HG03342 (cell line): Measurements from ENCODE around the gene COL27A1.

Experiments used
- ATAC-seq: cut with Tn5 transposase; IDR thresholded peaks from one replicate; pipeline ENCODE4 v1.9.1; 2021; ENCODE audit warnings: mild to moderate bottlenecking, moderate library complexity; ENCODE audit not compliant: unreplicated experiment

Gene COL27A1

DNA sequence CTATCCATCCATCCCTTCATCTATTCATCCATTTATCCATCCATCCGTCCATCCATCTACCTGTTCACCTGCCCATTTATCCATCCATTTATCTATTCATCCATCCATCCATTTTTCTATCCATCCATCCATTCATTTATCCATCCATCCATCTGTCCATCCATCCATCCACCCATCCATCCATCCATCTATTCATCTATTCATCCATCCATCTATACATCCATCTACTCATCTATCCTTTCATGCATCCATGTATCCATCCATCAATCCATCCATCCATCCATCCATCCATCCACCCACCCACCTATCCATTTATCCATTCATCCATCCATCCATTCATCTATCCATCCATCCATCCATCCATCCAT, 10.8 kb downstream of the COL27A1 start:
- ATAC-seq: no peak

DNA sequence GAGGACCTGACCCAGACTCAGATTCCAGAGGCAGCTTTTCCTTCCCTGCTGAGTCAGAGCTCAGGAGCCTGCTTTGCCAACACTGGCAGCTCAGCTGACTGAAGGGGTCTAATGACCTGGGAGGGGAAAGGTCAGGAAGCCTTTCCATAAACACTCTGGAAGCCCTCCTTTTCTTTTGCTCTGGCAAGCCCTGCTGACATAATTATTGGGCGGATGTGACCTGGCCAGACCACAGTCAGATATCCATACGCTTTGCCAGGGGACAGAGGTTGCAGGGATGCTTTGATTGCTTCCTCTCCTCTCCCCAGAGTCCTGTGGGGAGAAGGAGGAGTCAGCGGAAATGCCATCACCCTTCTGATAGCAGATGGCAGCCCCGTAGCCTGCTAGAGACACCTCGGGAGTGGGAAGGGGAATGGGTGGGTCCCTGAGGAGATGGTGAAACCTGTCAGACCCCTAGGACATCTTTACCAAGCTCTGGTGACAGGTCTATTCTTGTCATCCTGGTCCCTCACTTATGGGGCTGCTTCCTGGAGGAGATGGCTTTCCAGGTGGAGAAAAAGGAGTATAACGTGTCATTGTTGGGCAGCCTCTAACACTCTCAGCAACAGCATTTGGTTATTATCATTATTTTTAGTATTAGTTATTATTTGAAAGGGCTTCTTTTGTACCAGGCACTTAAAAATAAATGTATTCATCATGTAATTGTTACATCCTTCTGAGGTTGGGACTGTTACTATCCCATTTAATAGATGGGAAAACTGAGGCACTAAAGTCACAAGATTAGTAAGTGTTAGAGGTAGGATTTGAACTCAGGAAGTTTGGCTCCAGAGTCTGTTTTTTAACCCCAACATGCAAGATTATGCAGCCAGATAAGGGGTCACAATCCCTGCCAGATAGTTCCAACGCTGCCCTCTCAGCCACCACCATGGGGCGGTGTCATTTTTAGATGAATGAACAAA, 11.6 kb downstream of the COL27A1 start:
- no peak for ATAC-seq

DNA sequence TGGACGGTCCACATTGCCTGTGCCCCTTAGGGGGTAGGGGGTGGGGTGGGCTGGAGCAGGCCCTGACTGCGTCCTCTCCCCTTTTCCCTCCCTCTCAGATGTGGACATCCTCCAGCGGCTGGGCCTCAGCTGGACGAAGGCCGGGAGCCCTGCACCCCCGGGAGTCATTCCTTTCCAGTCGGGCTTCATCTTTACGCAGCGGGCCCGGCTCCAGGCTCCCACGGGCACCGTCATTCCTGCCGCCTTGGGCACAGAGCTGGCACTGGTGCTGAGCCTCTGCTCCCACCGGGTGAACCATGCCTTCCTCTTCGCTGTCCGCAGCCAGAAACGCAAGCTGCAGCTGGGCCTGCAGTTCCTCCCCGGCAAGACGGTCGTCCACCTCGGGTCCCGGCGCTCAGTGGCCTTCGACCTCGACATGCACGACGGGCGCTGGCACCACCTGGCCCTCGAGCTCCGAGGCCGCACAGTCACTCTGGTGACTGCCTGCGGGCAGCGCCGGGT, 12.3 kb downstream of the COL27A1 start:
- ATAC-seq: no peak

DNA sequence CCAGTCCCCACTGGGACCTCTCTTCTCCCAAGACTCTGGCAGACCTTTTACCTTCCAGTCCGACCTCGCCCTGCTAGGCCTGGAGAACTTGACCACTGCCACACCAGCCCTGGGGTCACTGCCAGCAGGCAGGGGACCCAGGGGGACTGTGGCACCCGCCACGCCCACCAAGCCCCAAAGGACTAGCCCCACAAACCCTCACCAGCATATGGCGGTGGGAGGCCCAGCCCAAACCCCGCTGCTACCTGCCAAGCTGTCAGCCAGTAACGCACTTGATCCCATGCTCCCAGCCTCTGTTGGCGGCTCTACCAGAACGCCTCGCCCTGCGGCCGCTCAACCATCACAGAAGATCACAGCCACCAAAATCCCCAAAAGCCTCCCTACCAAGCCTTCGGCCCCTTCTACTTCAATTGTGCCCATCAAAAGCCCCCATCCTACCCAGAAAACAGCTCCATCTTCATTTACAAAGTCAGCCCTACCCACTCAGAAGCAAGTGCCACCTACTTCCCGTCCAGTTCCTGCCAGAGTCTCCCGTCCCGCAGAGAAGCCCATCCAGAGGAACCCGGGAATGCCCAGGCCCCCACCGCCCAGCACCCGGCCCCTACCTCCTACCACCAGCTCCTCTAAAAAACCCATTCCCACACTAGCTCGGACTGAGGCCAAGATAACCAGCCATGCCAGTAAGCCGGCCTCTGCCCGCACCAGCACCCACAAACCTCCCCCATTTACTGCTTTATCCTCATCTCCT, 13.1 kb downstream of the COL27A1 start:
- ATAC-seq: no peak

DNA sequence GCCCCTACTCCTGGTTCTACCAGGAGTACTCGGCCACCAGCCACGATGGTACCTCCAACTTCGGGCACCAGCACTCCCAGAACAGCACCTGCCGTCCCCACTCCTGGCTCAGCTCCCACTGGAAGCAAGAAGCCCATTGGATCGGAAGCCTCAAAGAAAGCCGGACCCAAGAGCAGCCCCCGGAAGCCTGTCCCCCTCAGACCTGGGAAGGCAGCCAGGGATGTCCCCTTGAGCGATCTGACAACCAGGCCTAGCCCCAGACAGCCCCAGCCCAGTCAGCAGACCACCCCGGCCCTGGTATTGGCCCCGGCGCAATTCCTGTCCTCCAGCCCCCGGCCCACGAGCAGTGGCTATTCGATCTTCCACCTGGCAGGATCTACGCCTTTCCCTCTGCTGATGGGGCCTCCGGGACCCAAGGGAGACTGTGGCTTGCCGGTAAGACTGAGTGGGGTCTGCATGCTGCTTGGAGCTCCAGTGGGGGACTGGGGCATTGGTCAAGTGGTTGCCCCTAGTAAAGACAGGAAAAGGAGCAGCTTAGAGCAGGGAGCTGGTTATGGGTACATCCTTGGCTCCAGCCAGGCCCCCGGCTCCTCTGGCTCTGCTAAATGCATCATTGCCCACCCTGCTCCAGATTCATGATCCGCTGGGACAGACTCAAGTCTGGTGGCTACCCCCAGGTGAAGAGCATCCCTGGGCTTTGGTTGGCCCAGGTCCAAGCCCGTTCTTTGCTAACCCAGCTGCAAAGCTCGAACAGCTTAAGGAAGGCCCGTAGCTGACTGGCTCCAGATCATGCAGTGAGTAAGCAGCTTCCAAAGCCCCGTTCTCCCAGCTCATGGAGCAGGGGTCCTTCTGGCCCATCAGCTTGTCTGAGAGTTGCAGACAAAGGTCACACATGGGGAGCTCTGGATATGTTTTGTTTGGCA, 14.0 kb downstream of the COL27A1 start:
- ATAC-seq: no peak

DNA sequence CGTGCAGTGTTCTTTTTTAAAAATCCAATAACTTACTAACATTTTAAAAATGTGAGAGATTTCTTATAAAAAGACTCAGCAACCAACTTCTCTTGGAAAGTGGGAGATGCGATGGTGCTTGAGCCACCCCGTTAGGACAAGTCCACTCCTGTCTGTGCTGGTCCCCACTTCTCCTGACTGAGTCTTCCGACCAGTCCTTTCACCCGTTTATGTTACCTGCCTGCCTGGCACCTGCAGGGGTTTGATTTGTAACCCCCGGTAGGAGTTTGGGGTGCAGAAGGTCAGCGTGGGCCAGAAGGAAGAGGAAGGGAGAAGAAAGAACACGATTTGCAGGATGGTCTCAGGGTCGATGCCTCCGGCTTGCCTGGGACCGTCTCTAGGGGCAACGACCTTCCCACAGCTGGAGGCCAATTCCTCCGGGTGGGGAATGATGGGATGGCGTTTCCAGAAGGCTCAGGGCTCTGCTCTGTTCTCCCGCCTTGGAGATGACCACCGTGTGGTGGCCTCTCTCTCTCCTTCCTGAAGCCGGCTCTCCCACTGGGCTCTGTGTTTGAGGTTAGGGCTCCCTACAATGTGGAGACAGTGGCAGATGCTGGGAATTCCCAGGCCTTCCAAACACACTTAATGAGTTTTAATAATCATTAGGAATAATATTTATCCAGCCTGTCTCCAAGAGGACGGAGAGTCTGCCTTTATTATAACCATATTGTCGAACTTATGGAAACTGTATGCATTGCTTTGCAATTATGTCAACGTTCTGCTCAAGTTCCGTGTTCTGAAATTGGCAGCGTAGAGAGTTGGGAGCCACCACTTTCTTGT, 14.8 kb downstream of the COL27A1 start:
- ATAC-seq: no peak

DNA sequence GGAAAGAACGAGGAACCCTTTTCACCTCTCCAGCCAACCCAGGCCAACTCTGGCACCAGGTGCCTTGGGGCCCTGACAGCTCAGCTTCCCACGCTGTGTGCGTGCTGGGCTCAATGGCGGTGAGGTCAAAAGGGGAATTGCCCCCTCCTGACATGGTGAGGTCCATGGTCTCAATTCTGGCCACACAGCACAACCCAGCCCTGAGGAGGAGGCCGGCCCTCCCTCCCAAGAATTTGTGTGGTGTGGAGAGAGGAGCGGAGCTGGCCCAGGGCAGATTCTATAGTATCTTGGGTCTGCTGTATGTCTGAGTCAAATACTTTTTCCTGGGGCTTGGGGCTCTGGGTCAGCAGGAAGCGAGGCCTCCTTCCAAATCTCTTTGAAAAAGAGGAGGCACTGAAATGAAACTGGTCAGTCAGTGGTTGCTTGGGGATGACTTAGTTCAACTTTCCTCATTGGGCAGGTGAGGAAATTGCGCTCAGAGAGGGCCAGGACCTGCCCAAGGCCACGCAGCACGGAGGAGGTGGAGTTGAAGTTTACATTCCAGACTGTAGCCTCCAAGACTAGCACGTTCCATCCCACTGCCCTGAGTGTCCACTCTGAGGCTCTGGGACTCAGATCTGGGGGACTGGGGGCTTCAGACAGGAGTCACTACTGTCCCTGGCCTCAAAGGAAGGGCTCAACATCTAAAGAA, 15.6 kb downstream of the COL27A1 start:
- no peak for ATAC-seq

DNA sequence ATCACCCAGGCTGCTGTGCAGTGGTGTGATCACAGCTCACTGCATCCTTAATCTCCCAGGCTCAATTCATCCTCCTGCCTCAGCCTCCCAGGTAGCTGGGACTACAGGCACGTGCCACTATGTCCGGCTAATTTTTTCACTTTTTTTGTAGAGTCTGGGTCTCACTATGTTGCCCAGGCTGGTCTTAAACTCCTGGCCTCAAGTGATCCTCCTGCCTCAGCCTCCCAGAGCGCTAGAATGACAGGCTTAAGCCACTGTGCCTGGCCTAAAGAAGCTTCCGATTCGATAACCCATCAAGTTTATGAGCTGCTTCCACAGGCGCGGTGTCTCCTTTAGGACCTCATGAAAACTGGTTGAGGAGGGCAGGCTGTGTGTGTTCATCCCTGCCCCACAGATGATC, 16.2 kb downstream of the COL27A1 start:
- ATAC-seq: no peak

DNA sequence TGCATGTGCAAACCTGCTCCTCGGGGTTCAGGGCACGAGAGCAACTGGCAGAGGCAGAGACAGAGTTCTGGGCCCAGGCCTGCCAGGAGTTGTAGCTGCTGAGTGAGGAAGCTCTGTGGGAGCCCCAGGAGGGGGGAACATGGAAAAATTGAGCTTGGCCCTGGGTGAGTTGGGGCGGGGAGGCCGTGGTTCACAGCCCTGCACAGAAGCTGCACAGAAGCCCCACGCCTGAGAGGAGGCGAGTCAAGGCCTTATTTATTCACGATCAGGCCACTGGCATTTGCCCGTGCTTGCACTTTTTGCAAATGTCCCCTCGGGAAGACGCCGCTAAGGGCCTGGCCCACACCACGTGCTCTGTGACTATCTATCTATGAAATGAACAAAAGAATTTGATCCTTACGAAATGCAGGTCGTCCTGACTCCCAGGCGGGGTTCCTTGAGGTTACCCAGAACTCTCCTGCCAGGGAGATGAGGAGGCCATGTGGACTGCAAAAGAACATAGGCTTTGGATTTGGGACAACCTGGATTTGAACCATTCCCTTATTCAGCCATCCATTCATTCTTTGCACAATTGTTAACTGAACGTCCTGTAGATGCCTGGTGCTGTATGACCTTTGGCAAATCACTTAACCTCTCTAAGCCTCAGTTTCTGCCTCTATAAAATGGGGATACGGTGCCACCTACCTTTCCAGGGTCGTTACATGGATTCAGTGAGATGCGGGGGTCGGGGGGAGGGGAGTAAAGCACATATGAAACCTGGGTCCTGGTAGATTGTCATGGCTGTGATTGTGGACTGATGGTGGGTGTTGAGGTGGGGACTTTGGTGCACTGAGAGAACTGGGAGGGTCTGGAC, 17.9 kb downstream of the COL27A1 start:
- ATAC-seq: no peak

DNA sequence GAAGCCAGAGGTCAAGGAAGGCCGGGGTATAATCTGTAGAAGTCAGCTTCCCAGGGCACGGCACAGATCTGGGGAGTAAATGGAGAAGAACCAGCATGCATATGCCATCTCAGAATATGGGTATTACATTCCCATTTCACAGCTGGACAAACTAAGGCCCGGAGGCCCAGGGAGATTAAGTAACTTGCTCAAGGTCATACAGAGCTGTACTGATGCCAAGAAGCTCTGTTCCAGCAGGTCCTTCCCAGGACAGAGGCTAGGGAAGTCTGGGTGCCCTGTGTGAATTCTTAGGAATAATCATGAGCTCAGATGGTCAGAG, 19.2 kb downstream of the COL27A1 start:
- no peak for ATAC-seq

DNA sequence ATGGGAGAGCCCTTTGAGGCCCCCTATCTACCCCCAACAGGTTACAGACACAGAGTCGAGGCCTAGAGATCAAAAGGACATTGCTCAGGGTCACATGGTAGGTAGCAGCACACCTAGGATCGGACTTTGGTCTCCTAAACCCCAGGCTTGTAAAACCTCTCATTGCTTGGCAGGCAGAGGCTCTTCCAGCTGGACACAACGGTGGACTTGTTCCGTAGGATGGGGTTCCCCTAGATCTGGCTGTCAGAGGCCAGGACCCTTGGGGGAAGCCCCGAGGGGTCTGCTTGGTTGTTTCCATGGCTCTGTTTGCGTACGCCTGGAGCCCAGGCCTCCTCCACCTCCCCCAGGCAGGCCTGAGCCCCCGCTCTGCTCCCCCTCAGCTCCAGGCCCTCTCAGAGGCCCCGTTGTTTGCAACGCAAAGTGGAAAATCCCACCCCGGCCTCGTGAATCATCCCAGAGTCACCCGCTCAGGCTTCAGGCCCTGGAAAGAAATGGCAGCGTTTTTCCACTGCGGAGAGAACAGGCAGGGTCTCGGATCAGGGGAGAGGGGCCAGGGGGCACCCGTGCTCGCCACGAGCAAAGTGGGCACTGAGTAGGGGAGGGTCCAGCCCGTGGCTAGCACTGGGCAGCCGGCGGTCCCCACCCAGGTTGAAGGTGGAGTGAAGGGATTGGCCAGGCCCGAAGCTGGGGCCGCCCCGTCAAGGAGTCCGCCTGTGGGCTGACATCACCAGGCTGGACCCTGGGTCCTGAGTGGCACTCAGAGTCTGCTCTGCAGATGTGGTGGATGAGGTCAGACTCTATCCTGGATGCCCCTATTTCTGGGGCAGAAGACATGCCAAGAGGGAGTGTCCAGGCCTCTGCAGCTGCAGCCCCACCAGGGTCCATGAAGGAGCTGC, 19.8 kb downstream of the COL27A1 start:
- no peak for ATAC-seq

DNA sequence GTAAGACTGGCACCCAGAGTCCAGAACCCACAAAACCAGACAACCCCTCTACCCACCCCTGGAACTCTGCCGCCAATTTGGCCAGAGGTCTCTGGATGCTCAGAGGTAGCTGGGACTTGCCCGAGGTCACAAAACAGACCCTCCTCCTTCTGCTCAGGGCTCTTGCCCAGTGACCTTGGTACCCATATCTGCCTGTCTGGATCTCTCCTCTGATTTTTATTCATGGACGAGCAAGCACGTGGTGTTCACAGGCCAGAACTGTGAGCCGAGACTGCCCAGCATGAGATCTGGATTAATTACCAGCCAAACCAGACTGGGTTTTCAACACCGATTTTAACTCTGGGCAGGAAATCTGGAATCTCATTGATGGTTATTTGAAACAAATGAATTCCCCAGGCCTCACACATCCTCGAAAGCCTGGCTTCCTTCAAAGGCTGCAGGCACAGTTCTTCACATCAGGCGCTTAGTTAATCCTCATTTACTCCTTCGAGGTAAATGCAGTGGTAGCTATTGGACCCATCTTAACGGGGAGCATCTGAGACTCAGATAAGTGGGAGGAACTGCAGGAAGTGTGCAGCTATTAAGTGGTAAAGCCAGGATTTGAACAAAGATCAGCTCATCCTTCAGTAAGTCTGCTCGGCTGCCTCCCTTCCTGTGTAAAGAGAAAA, 21.4 kb downstream of the COL27A1 start:
- no peak for ATAC-seq

DNA sequence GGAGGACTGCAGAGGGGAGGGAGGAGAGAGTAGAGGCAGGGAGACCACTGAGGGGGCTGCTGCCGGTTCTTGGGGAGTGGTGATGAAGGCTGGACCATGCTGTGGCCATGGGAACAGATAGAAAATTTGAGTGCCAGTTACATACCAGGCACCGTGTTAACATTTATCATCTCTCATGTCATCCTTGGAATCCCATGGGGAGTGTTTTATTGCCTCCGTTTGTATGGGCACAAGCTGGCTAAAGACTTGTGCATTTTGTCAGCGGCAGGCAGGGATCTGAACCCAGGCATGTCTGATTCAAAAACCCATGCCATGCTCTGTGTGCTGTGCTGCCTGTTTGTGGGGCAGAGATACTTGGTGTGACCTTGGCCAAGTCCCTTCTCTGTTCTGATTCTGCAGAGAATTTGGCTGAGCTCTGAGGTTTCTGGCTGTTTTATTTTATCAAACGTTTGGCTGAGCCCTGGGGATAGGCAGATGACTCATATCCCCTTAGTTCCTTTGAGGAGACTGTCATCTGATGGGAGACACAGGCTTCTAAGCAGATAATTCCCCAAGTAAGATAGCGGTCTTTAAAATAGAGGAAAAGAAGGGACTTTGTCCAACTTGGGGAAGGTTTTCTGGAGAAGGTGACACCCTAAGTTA, 22.2 kb downstream of the COL27A1 start:
- ATAC-seq: no peak

DNA sequence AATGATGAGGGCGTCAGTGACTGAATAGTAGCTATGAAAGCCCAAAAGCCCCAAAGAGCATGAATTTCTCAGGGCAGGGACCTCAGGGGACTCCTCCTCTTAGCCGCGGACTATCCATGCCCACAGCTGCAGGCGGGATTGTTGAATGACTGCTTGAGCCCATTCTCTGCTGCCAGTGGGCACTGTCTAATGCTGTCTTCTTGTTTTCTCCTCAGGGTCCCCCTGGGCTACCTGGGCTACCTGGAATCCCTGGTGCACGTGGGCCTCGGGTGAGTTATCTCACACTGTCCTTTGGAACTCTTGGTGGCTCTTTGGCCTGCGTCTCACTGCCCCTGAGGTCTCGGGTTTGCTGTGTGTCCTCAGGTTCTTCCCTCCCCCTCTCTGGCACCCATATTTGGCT, 22.7 kb downstream of the COL27A1 start:
- ATAC-seq: no peak

DNA sequence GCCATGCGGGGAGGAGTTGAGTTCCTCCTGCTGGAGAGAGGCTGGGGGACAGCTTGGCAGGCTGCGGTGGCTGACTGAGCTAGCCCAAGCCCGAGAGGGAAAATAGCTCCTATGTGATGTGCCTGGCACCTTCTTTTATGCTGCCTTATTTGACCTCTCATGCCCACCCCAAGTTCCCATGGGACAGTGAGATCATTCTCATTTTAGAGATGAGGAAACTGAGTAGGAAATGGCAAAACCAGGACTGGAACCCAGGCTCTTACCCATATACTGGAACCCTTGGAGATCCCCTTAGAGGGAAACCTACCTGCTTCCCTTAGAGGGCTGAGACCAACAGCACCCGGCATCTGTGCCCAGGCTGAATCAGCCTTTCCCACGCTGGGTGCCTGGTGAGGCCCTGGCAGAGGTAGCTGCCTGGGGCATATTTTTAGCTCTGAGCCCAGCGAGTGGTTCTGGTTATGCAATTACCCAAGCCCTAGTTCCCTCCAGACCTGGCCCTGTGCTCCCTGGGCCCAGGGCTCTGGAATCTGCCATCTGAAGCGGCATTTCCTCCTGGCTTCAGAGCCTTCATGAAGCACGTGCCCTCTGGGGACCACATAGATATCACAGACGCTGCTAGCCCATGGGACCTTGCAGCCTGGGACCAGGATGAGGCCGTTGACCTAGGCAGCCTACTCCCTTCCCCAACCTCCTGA, 23.6 kb downstream of the COL27A1 start:
- ATAC-seq: no peak

DNA sequence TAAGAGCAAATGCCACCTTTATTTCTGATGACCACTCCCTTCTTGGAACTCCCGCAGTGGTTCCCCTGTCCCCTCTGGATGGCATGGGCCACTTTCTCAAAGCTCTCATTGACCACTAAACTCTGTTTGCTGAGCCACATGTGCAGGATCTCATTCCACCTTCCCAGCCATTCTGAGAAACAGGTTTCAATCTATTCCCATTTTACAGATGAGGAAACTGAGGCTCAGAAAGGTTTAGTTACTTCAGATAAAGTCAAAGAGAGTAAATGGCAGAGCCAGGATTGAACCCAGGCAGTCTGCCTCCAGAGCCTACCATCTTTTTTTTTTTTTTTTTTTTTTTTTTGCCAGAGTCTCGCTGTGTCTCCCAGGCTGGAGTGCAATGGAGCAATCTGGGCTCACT, 24.2 kb downstream of the COL27A1 start:
- ATAC-seq: no peak
